Measurements from ENCODE around the gene HEATR5A. TPM values are rescaled to one million over a fixed set of nuclear protein-coding genes. Genes with fewer than 3 reads are reported as not detected.
A peak's percentile ranks its signal among the peaks of the same experiment; 100 is the strongest.
"Not testable (repeated sequence)": the region's sequence is repeated elsewhere in the genome, so short reads cannot be mapped to it uniquely, and the experiment has no call there.

The HEATR5A gene
- polyA plus RNA-seq, 6 donors from 2014 or later, result 6.3 to 16.2 (median 10.1) TPM

DNA sequence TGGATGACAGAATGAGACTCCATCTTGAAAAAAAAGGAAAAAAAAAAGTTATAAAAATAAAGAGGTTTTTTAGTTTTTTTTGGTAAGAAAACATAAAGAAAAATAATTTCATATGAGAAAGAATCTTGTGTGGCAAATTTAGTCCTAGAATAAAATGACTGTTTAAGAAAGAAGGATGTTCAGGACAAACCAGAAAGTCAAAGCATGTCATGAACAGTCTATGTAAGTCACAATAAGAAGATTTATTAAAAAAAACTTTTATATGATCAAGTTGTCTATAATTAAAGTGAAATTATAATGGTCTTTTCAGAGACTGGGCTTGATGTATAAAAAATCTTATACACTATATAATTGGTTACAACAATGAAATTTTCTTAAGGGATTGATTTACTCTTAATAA is 144.6 kb downstream of the HEATR5A start:
- Mint-ChIP-seq H3K9me3 (peaks cover 5 to 29% (median 21%) of the 10 kb centered on the region in 7 donors), H3K4me3 (no peak overlapping the region), H3K27me3 (no peaks in the 10 kb centered on the region), H3K36me3 (peaks cover 4 to 19% of the 10 kb centered on the region in 2 donors), H3K4me1 (no peaks in the 10 kb centered on the region), H3K27ac (no peak overlapping the region)
- DNase-seq (no peak), ATAC-seq (ENCODE audit: low read depth in 2 of 2) (no peak)

DNA sequence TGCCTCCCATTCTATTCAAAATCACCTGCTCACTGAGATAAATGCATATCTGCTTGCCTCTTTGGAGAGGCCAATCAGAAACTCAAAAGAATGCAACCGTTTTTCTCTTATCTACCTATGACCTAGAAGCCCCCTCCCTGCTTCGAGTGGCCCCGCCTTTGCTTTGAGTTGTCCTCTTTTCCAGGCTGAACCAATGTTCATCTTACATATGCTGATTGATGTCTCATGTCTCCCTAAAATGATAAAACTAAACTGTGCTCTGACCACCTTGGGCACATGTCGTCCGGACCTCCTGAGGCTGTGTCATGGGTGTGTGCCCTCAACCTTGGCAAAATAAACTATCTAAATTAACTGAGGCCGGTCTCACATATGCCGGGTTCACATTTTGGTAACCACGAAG is 148.7 kb downstream of the HEATR5A start:
- Mint-ChIP-seq H3K27me3 (peaks cover 0 to 4% (median 0%) of the 10 kb centered on the region in 3 donors), H3K36me3 (peaks cover 14 to 15% of the 10 kb centered on the region in 2 donors), H3K4me3 (no peak overlapping the region), H3K9me3 (peaks cover 8 to 31% (median 19%) of the 10 kb centered on the region in 7 donors), H3K27ac (no peak overlapping the region), H3K4me1 (no peaks in the 10 kb centered on the region)
- DNase-seq (no peak), ATAC-seq (ENCODE audit: low read depth in 2 of 2) (no peak)

DNA sequence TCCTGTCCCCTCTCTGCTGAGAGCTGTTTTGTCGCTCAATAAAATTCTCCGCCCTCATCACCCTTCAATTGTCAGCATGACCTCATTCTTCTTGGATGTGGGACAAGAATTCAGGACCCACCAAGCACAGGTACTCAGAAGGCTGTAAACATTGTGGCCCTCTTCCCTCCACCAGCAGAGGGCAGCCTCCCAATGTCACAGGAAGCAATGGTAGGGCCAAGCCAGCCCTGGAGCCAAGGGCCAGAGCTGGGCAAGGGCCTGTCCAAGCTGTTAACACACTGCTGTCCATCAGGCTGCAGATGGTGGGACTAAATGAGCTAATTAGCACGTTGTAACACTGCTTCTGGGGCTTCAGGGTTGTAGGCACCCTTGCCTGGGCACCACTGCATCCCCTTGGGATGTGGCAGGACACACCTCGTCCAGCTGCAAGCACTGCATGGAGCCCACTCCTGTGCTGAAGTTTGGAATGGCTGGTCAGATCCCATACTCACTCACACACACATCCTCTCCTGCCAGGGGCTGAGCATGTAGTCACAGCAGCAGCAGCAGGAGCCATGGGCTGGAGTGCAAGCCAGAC is 150.1 kb downstream of the HEATR5A start:
- ATAC-seq (ENCODE audit: low read depth in 2 of 2) (no peak), DNase-seq (no peak)
- Mint-ChIP-seq H3K36me3 (peaks cover 9 to 11% of the 10 kb centered on the region in 2 donors), H3K27me3 (peaks cover 0 to 4% (median 0%) of the 10 kb centered on the region in 3 donors), H3K9me3 (peaks cover 4 to 26% (median 15%) of the 10 kb centered on the region in 7 donors), H3K4me1 (no peaks in the 10 kb centered on the region), H3K27ac (no peak overlapping the region), H3K4me3 (peak overlapping the region in 1 of 8 donors; percentile 47)

DNA sequence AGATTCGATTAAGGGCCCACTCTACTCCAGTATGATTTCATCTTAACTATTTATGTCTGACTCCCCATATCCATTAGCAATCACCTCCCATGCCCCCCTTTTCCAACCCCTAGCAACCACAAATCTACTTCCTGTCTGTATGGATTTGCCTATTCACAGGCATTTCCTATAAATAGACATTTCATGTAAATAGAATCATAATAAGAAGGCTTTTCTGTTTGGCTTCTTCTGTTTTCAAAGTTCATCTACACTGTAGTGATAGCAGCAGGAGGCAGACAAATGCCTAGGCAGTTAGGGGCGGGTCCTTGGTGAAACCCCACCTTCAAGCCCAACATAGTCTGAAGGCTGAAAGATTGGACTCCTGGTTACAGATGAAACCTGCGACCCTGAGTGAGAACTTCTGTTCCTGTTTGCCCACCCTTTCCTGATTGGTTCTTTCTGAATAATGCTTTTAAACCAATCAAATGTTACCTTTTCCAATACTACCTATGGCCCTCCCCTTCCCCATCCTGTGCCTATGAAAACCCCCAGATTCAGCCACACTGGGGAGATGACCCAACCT is 150.6 kb downstream of the HEATR5A start:
- DNase-seq (no peak), ATAC-seq (ENCODE audit: low read depth in 2 of 2) (no peak)
- H3K9me3 Mint-ChIP-seq, result peaks cover 4 to 26% (median 13%) of the 10 kb centered on the region in 7 donors
- peaks cover 9 to 11% of the 10 kb centered on the region in 2 donors for H3K36me3 Mint-ChIP-seq
- no peak overlapping the region for H3K27ac Mint-ChIP-seq
- H3K27me3 Mint-ChIP-seq, result peaks cover 0 to 4% (median 0%) of the 10 kb centered on the region in 3 donors
- no peaks in the 10 kb centered on the region for H3K4me1 Mint-ChIP-seq
- peak overlapping the region in 1 of 8 donors; percentile 24 for H3K4me3 Mint-ChIP-seq

DNA sequence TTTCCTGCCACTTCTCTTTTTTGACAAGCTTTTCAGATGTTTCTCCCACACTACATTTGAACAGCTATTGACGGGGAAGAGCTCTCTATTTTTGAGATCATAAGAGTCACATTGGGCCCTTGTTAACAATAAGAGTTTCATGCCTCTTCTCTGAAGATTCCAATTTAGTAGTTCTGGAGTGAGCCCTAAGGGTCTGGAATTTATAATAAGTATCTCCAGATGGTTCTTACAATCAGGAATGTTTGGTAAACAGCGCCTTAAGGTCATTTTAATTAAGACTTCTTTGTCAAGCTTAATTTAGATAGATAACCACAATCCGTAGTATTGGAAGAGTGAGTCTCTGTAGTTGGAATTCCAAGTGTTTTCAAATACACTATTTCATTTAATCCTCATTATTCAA is 152.1 kb downstream of the HEATR5A start:
- DNase-seq (no peak), ATAC-seq (ENCODE audit: low read depth in 2 of 2) (no peak)
- Mint-ChIP-seq H3K9me3 (peaks cover 4 to 23% (median 13%) of the 10 kb centered on the region in 7 donors), H3K36me3 (peaks cover 9 to 11% of the 10 kb centered on the region in 2 donors), H3K27ac (no peak overlapping the region), H3K4me3 (no peak overlapping the region), H3K27me3 (peaks cover 0 to 4% (median 0%) of the 10 kb centered on the region in 3 donors), H3K4me1 (no peaks in the 10 kb centered on the region)

DNA sequence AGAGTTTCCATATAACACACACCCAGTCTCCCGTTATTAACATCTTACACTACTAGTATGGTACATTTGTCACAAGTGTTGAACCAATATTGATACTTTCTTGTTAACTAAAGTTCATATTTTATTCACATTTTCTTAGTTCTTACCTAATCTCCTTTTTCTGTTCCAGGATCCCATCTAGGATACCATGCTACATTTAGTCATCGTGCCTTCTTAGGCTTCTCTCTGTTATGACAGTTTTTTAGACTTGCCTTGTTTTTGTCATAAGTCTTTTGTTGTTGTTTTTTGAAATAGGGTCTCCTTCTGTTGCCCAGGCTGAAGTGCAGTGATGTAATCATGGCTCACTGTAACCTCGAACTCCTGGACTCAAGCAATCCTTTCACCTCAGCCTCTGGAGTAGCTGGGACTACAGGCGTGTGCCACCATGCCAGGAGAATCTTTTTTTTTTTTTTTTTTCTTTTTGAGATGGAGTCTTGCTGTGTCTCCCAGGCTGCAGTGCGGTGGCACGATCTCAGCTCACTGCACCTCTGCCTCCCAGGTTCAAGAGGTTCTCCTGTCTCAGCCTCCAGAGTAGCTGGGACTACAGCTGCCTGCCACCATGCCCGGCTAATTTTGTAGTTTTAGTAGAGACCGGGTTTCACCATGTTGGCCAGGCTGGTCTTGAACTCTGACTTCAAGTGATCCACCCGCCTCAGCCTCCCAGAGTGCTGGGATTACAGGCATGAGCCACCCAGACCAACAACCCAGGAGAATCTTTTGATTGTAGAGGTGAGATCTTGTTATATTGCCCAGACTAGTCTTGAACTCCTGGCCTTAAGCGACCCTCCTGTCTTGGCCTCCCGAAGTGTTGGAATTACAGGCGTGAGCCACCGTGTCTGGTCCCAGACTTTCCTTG is 153.7 kb downstream of the HEATR5A start:
- H3K27me3 Mint-ChIP-seq, result peaks cover 0 to 4% (median 0%) of the 10 kb centered on the region in 3 donors
- H3K4me1 Mint-ChIP-seq, result no peaks in the 10 kb centered on the region
- DNase-seq, result no peak
- H3K4me3 Mint-ChIP-seq, result no peak overlapping the region
- H3K27ac Mint-ChIP-seq, result no peak overlapping the region
- peaks cover 4 to 23% (median 12%) of the 10 kb centered on the region in 7 donors for H3K9me3 Mint-ChIP-seq
- peaks cover 9 to 11% of the 10 kb centered on the region in 2 donors for H3K36me3 Mint-ChIP-seq
- ATAC-seq (ENCODE audit: low read depth in 2 of 2), result no peak

DNA sequence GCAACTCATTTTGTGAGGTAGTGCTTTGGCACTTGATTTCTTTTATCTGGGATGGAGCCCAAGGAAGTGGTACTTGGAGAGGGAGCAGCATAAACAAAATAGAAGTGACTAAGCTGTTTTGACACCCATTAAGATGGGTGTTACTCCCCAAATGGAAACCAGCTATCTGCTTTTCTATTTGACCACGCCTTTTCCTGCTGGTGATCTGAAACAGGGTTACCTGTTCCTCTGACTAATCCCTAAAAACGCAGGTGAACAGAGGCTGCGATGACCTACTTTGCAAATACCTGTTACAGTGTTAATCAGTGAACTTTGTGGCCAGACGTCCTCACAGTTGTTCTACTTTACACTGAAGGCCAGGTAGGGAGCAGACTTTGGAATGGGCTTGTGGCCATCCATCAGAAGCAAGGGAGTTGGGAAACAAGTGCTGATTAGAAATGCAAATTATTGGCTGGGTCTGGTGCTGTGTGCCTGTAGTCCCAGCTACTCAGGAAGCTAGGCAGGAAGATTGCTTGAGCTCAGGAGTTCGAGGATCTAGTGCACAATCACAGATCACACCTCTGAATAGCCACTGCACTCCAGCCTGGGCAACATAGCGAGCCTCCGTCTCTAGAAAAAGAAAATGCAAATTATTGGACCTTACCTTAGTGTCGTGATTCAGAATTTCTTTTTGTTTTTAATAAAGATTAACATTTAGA is 154.5 kb downstream of the HEATR5A start:
- Mint-ChIP-seq H3K4me3 (no peak overlapping the region), H3K9me3 (peaks cover 4 to 22% (median 10%) of the 10 kb centered on the region in 7 donors), H3K27me3 (peaks cover 0 to 4% (median 0%) of the 10 kb centered on the region in 3 donors), H3K27ac (no peak overlapping the region), H3K4me1 (no peaks in the 10 kb centered on the region), H3K36me3 (peaks cover 9 to 11% of the 10 kb centered on the region in 2 donors)
- ATAC-seq (ENCODE audit: low read depth in 2 of 2) (no peak), DNase-seq (no peak)

DNA sequence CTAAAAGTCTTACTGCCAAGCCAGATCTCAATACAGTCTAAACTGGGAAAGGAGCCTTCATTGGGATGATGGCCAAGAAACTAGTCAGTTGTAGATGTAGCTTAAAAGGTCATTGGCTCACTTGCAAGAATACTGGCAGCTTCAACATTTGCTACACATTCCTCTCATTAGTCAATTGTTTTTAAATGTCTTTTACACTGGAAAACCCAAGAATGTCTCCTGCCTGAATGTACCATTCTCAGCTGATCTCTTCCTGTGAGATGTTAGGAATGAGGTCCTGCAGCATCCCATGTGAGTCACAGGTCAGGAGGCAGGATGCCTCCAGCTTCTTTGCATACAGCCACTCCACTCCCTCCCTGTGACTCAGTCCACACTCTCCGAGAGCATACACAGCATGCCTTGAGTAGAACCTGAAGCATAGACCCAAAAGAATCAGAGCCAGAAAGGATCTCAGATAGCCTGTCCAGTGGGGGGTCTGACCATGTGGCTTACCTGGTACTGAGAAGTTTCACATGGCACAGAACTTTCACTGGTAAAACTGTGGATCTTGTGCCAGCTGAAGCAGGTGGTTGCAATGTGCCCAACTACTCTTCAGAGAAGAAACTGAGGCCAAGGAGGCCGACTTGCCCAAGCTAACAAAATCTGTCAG is 156.7 kb downstream of the HEATR5A start:
- no peak overlapping the region for H3K4me3 Mint-ChIP-seq
- H3K36me3 Mint-ChIP-seq, result peaks cover 0 to 3% of the 10 kb centered on the region in 2 donors
- no peaks in the 10 kb centered on the region for H3K4me1 Mint-ChIP-seq
- no peaks in the 10 kb centered on the region for H3K9me3 Mint-ChIP-seq
- ATAC-seq (ENCODE audit: low read depth in 2 of 2) (no peak), DNase-seq (no peak)
- H3K27me3 Mint-ChIP-seq, result no peaks in the 10 kb centered on the region
- H3K27ac Mint-ChIP-seq, result peak overlapping the region in 1 of 6 donors; percentile 71

DNA sequence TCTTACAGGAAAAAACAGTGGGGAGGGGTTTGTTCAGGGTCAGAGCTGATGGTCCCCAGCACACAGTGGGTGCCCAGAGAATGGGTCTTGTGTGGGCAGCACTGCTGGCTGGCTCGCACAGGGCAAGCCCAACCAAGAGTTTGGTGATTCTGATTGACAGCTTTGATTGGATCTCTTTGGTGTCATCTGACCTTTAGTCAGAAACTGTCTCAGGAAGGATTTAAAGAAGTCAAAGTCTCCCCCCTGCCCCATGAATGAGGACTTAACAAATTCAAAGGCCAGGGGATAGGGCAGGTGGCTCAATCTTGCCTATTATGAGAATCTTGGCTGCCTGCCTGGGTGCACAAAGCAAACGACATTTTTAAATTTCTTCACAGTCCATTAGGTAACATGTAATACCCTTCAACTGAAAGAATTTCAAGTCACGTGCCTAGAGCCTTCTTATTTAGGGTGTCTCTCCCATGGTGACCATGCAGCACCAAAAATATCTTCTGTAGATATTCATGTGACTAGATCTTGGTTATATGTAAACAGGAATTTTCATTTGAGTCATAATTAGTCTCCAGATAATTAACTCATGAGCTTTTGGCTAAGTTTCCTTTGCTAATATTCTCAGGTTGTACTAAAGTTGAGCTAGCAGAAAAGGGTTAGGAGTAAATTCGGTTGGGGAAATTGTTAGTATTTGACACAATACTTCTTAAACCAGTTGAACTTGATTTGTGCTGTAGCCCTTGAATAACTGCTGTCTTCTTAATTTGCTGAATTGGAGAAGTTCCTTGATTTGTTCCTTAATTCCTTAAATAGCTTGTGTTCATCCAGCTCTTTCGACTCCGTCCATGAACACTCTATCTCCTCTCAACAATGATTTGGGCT is 158.3 kb downstream of the HEATR5A start:
- Mint-ChIP-seq H3K36me3 (no peaks in the 10 kb centered on the region), H3K27me3 (no peaks in the 10 kb centered on the region), H3K4me3 (no peak overlapping the region), H3K9me3 (no peaks in the 10 kb centered on the region), H3K4me1 (no peaks in the 10 kb centered on the region), H3K27ac (no peak overlapping the region)
- ATAC-seq (ENCODE audit: low read depth in 2 of 2) (no peak), DNase-seq (no peak)

DNA sequence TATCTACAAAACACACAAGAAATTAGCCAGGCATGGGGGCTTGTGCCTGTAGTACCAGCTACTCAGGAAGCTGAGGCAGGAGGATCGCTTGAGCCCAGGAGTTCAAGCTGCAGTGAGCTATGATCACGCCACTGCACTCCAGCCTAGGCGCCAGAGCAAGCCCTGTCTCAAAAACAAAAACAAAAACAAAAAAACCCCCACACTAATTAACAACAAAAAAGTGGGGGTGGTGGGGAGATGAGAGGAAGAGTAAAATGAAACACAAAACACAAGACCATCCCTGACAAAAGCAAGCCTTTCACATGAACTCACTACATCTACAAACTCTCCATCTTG is 158.9 kb downstream of the HEATR5A start:
- Mint-ChIP-seq H3K27ac (no peak overlapping the region), H3K27me3 (no peaks in the 10 kb centered on the region), H3K4me3 (no peak overlapping the region), H3K4me1 (no peaks in the 10 kb centered on the region), H3K36me3 (no peaks in the 10 kb centered on the region), H3K9me3 (no peaks in the 10 kb centered on the region)
- no peak for DNase-seq
- ATAC-seq (ENCODE audit: low read depth in 2 of 2), result no peak

DNA sequence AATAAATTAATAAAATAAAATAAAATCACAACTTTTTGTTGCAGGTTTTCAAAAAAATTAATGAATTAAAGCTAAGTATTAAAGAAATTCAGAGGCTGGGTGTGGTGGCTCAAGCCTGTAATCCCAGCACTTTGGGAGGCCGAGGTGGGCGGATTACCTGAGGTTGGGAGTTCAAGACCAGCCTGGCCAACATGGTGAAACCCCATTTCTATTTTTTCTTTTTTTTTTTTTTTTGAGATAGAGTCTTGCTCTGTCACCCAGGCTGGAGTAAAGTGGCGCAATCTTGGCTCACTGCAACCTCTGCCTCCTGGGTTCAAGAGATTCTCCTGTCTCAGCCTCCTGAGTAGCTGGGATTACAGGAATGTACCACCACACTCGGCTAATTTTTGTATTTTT is 161.3 kb downstream of the HEATR5A start:
- DNase-seq; H3K36me3 Mint-ChIP-seq; H3K27me3 Mint-ChIP-seq; ATAC-seq (ENCODE audit: low read depth in 2 of 2); H3K9me3 Mint-ChIP-seq; H3K4me1 Mint-ChIP-seq; H3K4me3 Mint-ChIP-seq; H3K27ac Mint-ChIP-seq: not testable (repeated sequence)

DNA sequence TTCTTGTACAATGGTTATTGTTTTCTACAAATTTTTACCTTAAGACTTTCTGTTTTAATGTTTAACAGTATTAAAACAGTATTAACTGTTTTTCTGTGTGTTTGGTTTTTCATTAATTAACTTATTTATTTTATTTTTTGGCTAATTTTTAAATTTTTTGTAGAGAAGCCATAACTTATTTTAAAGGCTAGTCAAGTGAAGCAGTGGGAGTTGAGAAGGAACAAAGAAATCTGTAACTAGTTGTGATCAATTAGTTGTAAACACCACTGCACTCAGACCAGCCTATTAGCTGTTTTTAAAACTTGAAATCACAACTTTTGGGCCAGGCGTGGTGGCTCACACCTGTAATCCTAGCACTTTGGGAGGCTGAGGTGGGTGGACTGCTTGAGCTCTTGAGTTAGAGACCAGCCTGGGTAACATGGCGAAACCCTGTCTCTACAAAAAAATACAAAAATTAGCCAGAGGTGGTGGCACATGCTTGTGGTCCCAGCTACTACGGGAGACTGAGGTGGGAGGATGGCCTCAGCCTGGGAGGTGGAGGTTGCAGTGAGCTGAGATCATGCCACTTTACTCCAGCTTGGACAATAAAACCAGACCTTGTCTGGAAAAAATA is 161.8 kb downstream of the HEATR5A start:
- no peaks in the 10 kb centered on the region for H3K4me1 Mint-ChIP-seq
- no peak overlapping the region for H3K27ac Mint-ChIP-seq
- no peak overlapping the region for H3K4me3 Mint-ChIP-seq
- DNase-seq (no peak), ATAC-seq (ENCODE audit: low read depth in 2 of 2) (no peak)
- H3K36me3 Mint-ChIP-seq, result no peaks in the 10 kb centered on the region
- H3K9me3 Mint-ChIP-seq, result no peaks in the 10 kb centered on the region
- H3K27me3 Mint-ChIP-seq, result no peaks in the 10 kb centered on the region

All from naive B cell (primary cell).